GM03348 (cell line): Measurements from ENCODE around the gene ANKHD1.
"Not testable (repeated sequence)": the region's sequence is repeated elsewhere in the genome, so short reads cannot be mapped to it uniquely, and the experiment has no call there.

Experiments used
- DNase-seq: peaks from one replicate; pipeline ENCODE4 v3.0.0; 2012; ENCODE audit warnings: low spot score

ANKHD1 gene

DNA sequence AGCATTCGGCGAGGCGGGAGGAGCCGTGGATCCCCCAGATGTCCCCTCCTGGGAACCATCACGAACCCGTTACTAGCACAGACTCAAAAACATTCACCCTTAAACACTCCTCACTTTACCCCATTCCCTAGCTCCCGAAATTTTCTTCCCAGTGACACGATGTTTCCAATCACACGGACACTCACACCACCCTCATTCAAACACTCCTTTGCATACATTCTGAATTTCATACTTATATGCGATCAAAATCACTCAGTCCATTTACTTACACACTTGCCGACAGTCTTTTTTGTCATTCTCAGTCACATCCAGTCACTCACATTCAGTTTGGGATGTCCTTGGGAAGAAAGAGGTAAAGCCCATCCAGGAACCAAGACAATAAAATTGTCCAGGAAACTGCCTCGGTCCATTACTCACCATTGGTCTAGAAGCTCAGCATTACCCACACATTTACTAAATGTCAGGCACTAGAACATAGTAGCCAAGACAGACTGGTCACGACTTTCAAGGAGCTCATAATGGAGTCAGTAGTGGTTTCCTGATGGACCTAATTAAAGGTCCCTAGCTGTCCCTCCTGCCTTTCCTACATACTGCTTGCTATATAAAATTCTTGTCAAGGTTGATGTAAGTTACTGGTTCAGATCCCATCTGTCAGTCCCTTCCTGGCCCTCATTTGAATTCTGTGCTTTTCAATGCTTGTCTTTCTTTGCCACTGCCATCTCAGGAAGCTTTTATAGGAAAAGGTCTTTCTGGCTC is 163.6 kb downstream of the ANKHD1 start:
- DNase-seq: no peak

- no peak for DNase-seq
Observed at GRCh38 chr5:140565780-140566095, 164.1 kb downstream of the ANKHD1 start.

- no peak for DNase-seq
Observed at GRCh38 chr5:140566665-140567064, 165.0 kb downstream of the ANKHD1 start.

DNA sequence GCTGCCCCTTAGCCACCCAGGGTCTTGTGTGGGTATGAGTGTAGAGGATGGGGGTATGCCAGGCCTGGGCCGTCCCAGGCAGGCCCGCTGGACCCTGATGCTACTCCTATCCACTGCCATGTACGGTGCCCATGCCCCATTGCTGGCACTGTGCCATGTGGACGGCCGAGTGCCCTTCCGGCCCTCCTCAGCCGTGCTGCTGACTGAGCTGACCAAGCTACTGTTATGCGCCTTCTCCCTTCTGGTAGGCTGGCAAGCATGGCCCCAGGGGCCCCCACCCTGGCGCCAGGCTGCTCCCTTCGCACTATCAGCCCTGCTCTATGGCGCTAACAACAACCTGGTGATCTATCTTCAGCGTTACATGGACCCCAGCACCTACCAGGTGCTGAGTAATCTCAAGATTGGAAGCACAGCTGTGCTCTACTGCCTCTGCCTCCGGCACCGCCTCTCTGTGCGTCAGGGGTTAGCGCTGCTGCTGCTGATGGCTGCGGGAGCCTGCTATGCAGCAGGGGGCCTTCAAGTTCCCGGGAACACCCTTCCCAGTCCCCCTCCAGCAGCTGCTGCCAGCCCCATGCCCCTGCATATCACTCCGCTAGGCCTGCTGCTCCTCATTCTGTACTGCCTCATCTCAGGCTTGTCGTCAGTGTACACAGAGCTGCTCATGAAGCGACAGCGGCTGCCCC is 165.6 kb downstream of the ANKHD1 start:
- no peak for DNase-seq

DNA sequence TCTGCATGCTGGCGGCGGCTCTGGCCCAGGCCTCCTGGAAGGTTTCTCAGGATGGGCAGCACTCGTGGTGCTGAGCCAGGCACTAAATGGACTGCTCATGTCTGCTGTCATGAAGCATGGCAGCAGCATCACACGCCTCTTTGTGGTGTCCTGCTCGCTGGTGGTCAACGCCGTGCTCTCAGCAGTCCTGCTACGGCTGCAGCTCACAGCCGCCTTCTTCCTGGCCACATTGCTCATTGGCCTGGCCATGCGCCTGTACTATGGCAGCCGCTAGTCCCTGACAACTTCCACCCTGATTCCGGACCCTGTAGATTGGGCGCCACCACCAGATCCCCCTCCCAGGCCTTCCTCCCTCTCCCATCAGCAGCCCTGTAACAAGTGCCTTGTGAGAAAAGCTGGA is 166.2 kb downstream of the ANKHD1 start:
- DNase-seq: no peak

GRCh38 chr5:140568443-140569063 is 166.9 kb downstream of the ANKHD1 start:
- no peak for DNase-seq

DNA sequence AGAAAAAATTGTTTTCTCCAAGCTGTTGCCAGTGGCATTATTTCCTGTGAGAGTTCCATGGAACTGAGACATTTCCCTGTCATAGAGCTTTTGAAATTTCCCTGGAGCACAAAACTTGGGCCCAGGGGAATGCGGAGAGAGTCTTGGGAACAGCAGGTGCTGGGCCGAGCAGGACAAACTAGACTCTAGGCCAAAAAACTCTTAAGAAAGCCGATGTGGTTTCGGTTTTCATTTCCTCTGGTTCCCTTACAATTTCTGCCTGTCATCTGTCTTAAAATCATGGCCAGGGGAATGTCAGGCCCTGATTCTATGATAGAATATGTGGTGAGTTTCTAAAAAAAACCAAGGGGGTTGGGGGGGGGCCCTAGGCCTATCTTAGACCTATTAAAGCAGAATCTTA is 167.6 kb downstream of the ANKHD1 start:
- no peak for DNase-seq

DNA sequence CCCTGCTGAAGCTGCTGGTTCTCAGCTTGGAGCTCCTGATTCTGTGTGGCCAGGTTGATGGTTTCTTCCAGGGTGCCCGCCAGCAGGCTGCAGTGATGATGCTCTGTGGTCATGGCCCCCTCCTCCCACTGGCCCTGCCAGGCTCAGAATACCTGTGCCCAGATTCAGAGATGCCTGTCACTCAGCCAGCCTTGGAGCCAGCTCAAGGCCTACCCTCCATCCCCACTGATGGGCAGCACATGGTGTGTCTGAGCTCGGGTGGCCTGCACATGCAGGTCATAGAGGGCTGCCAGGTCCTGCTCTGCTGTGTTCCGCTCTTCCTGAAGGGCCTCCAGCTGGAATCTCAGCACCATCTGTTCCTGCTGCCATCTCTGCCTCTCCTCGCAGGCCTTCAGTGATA is 168.4 kb downstream of the ANKHD1 start:
- DNase-seq: no peak

DNA sequence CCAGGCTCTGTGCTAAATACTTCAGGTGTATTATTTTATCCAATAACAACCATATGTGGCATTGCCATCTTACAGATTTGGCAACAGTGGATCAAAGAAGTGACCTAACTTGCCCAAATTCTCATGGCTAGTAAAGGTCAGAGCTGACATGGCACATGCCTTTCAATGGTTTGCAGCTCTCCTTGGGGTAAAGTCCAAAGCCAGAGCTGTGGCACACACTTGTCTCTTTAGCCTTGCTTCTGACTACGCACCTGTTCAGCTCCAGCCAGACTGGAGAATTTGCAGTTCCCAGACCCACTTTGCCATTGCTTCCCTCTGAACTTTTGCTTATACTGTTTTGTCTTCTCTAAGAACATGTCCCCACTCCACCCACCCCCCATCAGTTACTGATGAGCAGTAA is 168.9 kb downstream of the ANKHD1 start:
- DNase-seq: no peak

GRCh38 chr5:140571105-140571504 is 169.5 kb downstream of the ANKHD1 start:
- no peak for DNase-seq

DNA sequence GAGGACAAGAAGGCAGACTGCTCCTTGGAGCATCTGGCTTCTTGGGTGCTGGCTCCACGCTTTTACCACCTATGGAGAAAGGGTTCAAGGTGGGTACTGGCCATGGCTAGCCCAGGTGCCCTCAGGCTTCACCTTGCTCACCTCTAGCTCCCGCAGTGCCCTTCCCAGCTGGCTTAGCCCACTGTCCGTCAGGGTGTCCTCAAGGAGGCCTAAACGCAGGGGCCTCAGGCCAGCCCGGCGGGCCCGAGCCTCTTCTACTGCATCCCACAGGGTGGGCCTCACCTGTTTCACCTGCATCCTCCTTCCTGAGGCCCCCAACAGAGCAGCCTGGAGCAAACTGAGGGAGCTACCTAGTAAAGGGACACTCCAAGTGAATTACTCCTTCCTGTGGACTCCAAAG is 172.1 kb downstream of the ANKHD1 start:
- DNase-seq: no peak

DNA sequence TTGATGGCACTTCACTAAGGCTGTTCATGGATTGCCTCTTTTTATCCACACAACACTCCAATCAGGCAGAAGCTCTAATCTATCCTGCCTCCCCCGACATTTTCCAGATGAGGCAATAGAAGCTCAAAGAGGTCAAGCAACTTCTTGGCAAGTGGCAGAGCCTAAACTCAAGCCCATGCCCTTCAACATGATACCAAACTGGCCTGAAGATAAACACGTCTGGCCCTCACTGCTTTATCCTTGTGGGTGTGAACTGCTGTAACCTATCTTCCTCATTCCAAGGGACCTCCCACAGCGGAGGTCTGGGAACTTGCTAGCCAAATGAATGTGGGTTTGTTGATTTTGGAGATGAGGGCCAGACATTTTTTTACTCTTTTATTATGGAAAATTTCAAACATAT is 172.5 kb downstream of the ANKHD1 start:
- no peak for DNase-seq

DNA sequence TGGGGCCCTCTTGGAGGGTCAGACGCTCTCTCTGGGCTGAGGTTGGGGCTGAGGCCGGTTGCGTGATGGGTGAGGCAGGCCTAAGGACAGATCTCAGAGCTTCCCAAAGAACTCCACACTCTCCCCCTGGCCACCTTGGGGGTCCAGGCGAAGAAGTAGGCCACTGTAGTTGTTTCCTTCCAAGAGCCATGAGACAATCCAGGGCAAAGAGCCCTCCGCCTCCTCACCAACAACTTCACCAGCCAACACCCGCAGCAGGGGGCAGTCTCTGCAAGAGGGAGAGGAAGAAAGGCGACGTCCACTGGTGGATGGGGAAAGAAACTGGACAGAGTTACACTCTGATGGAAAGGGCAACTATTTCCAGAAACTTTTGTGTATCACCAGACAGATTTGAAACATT is 173.7 kb downstream of the ANKHD1 start:
- peak; percentile 62 for DNase-seq

DNA sequence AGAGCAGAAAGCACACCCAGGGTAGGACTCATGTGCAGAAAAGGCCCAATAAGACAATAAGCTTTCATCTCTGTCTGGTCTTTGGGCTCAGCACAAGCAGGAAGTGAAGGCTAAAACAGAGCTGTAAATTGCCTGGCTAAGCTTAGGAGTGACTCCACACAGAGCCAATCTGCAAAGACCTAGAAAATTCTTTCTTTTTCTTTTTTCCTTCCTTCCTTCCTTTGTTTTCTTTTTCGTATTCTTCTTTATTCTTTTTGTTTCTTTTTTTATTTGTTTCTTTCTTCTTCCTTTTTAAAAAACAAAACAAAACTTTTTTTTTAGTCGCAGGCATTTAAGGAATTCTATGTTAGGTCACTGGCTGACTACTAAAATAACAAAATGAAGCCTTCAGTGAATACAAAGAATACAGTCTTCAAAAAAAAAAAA is 175.2 kb downstream of the ANKHD1 start:
- DNase-seq: no peak

GRCh38 chr5:140579188-140579747 is 177.6 kb downstream of the ANKHD1 start:
- not testable (repeated sequence) for DNase-seq

GRCh38 chr5:140587495-140587894 is 185.9 kb downstream of the ANKHD1 start:
- DNase-seq: no peak

- peak; percentile 69 for DNase-seq
Observed at GRCh38 chr5:140588311-140589070, 186.9 kb downstream of the ANKHD1 start.
